OCI-LY1 (cell line): ENCODE results near the gene SLC19A1.

ENCODE experiments used
- H2AFZ ChIP-seq: fragments of 200-600 bp; sonication (generic), shearing (Covaris generic); 2 replicates; pipeline ENCODE4 v1.6.0; 2014; ENCODE audit warnings: antibody characterized with exemption, mild to moderate bottlenecking, low read length
- H3F3A ChIP-seq: fragments of 200-600 bp; sonication (generic), shearing (Covaris generic); 2 replicates; pipeline ENCODE4 v1.6.0; 2014; ENCODE audit warnings: mild to moderate bottlenecking, antibody characterized with exemption, low read length, moderate library complexity; ENCODE audit not compliant: insufficient read depth
- H3K27ac ChIP-seq: fragments of 200-600 bp; sonication (generic); 2 replicates; pipeline ENCODE4 v1.5.1; 2014; ENCODE audit warnings: low read length, mixed run types, mild to moderate bottlenecking, low read depth; ENCODE audit not compliant: poor library complexity, severe bottlenecking
- H3K27me3 ChIP-seq: fragments of 200-600 bp; sonication (generic); 2 replicates; pipeline ENCODE4 v1.6.0; 2014; ENCODE audit warnings: antibody characterized with exemption, mild to moderate bottlenecking, low read length, moderate library complexity; ENCODE audit not compliant: insufficient read depth
- H3K36me3 ChIP-seq: fragments of 200-600 bp; sonication (generic); 2 replicates; pipeline ENCODE4 v1.6.1; 2014; ENCODE audit warnings: mild to moderate bottlenecking, antibody characterized with exemption, low read length, moderate library complexity, mixed read lengths; ENCODE audit not compliant: insufficient read depth
- H3K4me1 ChIP-seq: fragments of 200-600 bp; sonication (generic); 2 replicates; pipeline ENCODE4 v1.5.1; 2014; ENCODE audit warnings: mild to moderate bottlenecking, low read length, moderate library complexity; ENCODE audit not compliant: insufficient read depth, severe bottlenecking
- H3K4me2 ChIP-seq: fragments of 200-600 bp; sonication (generic), shearing (Covaris generic); 2 replicates; pipeline ENCODE4 v1.6.1; 2014; ENCODE audit warnings: low read length
- H3K4me3 ChIP-seq: fragments of 200-600 bp; sonication (generic); 2 replicates; pipeline ENCODE4 v1.5.1; 2014; ENCODE audit warnings: low read length, low read depth, mild to moderate bottlenecking, mixed read lengths; ENCODE audit not compliant: poor library complexity, severe bottlenecking
- H3K79me2 ChIP-seq: fragments of 200-600 bp; shearing (Covaris generic); 2 replicates; pipeline ENCODE4 v1.6.1; 2016; ENCODE audit warnings: mixed run types, low read length, mixed read lengths; ENCODE audit not compliant: insufficient read depth
- H3K9ac ChIP-seq: fragments of 200-600 bp; sonication (generic), shearing (Covaris generic); 2 replicates; pipeline ENCODE4 v1.6.1; 2014; ENCODE audit warnings: mild to moderate bottlenecking, low read length, mixed read lengths
- H3K9me2 ChIP-seq: fragments of 200-600 bp; sonication (generic), shearing (Covaris generic); 2 replicates; pipeline ENCODE4 v1.6.1; 2014; ENCODE audit warnings: low read depth, mild to moderate bottlenecking, low read length, mixed read lengths
- H3K9me3 ChIP-seq: fragments of 200-600 bp; shearing (Covaris generic); 2 replicates; pipeline ENCODE4 v1.6.1; 2014; ENCODE audit warnings: low read length, mixed read lengths
- H4K20me1 ChIP-seq: fragments of 200-600 bp; sonication (generic), shearing (Covaris generic); 2 replicates; pipeline ENCODE4 v1.6.0; 2016; ENCODE audit warnings: mild to moderate bottlenecking, low read length; ENCODE audit not compliant: insufficient read depth
- EZH2 ChIP-seq: fragments of 200-600 bp; sonication (generic), shearing (Covaris generic); IDR thresholded peaks from 2 replicates; pipeline ENCODE4 v1.8.0; 2017; ENCODE audit warnings: borderline replicate concordance, mixed run types, mild to moderate bottlenecking, antibody characterized with exemption, low read length, moderate library complexity, mixed read lengths
- TF ChIP-seq, protein P1 (sequence below): fragments of 200-600 bp; sonication (generic), shearing (Covaris generic); IDR thresholded peaks from 2 replicates; pipeline ENCODE4 v1.5.1; 2017; ENCODE audit warnings: mild to moderate bottlenecking, antibody characterized with exemption, low read length, moderate library complexity, mixed read lengths

SLC19A1 gene

DNA sequence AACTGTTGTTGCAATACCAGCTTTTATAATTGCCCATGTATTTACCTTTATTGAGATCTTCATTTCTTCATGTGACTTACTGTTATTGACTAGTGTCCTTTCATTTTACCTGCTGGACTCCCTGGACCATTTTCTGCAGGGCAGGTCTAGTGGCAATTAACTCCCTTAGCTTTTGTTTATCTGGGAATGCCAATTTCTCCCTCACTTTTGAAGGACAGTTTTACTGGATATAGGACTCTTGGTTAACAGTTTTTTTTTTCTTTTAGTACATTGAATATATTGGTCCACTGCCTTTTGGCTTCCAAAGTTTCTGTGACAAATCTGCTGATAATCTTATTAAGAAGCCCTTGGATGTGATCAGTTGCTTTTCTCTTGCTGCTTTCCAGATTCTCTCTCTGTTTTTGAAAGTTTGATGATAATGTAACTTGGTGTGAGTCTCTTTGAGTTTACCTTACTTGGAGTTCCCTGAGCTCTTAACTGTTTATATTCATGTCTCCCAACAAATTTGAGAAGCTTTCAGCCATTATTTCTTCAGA, 80.4 kb downstream of the SLC19A1 start:
- Histone ChIP-seq H3K27ac (no peak overlapping the region), H3K4me1 (peaks cover 14% of the 10 kb centered on the region), H3K79me2 (no peaks in the 10 kb centered on the region), H3K4me3 (no peak overlapping the region), H3K4me2 (no peak overlapping the region), H2AFZ (no peak overlapping the region), H3F3A (no peaks in the 10 kb centered on the region), H3K9me3 (no peaks in the 10 kb centered on the region), H3K9me2 (no peaks in the 10 kb centered on the region), H3K36me3 (no peaks in the 10 kb centered on the region), H4K20me1 (no peaks in the 10 kb centered on the region), H3K9ac (no peak overlapping the region), H3K27me3 (no peaks in the 10 kb centered on the region; the same call in 1 of the 2 replicates)
- TF ChIP-seq EZH2: no peak
- TF ChIP-seq, protein P1, sequence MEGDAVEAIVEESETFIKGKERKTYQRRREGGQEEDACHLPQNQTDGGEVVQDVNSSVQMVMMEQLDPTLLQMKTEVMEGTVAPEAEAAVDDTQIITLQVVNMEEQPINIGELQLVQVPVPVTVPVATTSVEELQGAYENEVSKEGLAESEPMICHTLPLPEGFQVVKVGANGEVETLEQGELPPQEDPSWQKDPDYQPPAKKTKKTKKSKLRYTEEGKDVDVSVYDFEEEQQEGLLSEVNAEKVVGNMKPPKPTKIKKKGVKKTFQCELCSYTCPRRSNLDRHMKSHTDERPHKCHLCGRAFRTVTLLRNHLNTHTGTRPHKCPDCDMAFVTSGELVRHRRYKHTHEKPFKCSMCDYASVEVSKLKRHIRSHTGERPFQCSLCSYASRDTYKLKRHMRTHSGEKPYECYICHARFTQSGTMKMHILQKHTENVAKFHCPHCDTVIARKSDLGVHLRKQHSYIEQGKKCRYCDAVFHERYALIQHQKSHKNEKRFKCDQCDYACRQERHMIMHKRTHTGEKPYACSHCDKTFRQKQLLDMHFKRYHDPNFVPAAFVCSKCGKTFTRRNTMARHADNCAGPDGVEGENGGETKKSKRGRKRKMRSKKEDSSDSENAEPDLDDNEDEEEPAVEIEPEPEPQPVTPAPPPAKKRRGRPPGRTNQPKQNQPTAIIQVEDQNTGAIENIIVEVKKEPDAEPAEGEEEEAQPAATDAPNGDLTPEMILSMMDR: no peak

GRCh38 chr21:45461369-45461750, 80.9 kb downstream of the SLC19A1 start:
- H3K9ac ChIP-seq: no peak overlapping the region
- H3K9me3 ChIP-seq: no peaks in the 10 kb centered on the region
- H3K4me3 ChIP-seq: no peak overlapping the region
- H3K36me3 ChIP-seq: no peaks in the 10 kb centered on the region
- H3K79me2 ChIP-seq: no peaks in the 10 kb centered on the region
- no peaks in the 10 kb centered on the region for H3F3A ChIP-seq
- no peak for TF ChIP-seq EZH2
- TF ChIP-seq, protein P1: no peak
- no peaks in the 10 kb centered on the region for H4K20me1 ChIP-seq
- peaks cover 14% of the 10 kb centered on the region for H3K4me1 ChIP-seq
- no peak overlapping the region for H3K4me2 ChIP-seq
- H2AFZ ChIP-seq: no peak overlapping the region
- H3K9me2 ChIP-seq: no peaks in the 10 kb centered on the region
- H3K27me3 ChIP-seq: no peaks in the 10 kb centered on the region; the same call in 1 of the 2 replicates
- no peak overlapping the region for H3K27ac ChIP-seq

DNA sequence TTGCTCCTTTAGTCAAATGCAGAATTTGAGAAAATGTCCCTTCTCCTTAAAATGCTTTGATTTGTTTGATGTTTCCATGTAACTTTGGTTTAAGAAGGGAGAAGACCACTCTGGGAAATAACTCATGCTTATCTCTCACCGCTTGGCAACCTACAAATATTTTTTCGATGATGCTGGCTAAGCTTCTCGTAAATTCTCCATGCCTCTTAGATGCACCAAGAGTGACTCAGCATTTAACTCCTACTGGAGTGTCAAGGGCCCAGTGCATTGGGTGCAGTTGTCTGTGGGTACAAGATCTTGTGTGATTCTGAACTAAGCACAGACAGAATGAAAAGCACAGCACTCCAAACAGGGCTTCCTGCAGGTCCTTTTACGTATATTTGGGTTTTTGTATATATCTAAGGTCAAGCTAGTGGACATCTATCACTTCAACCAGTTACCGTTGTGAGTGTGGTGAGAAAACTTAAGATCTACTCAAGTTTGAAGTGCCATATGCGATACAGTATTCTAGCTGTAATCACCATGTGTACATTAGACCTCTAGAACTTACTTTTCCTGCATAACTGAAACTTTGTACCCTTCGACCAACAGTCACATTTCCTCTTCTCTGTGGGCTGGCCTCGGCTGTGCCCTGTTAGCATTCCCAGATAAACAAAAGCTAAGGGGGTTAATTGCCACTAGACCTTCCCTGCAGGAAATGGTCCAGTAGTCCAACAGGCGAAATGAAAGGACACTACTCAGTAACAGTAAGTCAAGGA, 81.5 kb downstream of the SLC19A1 start:
- Histone ChIP-seq H3K9me3 (no peaks in the 10 kb centered on the region), H3K27me3 (no peaks in the 10 kb centered on the region; the same call in 1 of the 2 replicates), H3K36me3 (no peaks in the 10 kb centered on the region), H3K4me3 (no peak overlapping the region), H3K4me2 (no peak overlapping the region), H3K4me1 (peaks cover 14% of the 10 kb centered on the region), H3K79me2 (no peaks in the 10 kb centered on the region), H3K27ac (no peak overlapping the region), H3K9ac (no peak overlapping the region), H4K20me1 (no peaks in the 10 kb centered on the region), H3K9me2 (no peaks in the 10 kb centered on the region), H2AFZ (no peak overlapping the region), H3F3A (no peaks in the 10 kb centered on the region)
- no peak for TF ChIP-seq EZH2
- TF ChIP-seq, protein P1: no peak
